ENCODE measurements around the gene SEMA4F.
"Not testable (repeated sequence)": the region's sequence is repeated elsewhere in the genome, so short reads cannot be mapped to it uniquely, and the experiment has no call there.

SEMA4F gene

GRCh38 chr2:74653985-74654882, at the start of gene SEMA4F:
SEMA4F (plus strand) TSS chr2:74654247; CDS start chr2:74654377, 130 bp downstream.
- DNase-seq, result peak; percentile 92 to 93

- DNase-seq, result no peak
Observed at GRCh38 chr2:74606927-74607326, 47.1 kb upstream of the SEMA4F start.

- no peak for DNase-seq
Observed at GRCh38 chr2:74617122-74617521, 36.9 kb upstream of the SEMA4F start.

- no peak for DNase-seq
Observed at GRCh38 chr2:74618410-74619083, 35.5 kb upstream of the SEMA4F start.

- DNase-seq, result no peak
Observed at GRCh38 chr2:74619651-74620297, 34.3 kb upstream of the SEMA4F start.

GRCh38 chr2:74620671-74621070, 33.4 kb upstream of the SEMA4F start:
- no peak for DNase-seq

- DNase-seq, result no peak
Observed at GRCh38 chr2:74625658-74626425, 28.2 kb upstream of the SEMA4F start.

GRCh38 chr2:74628538-74629105, 25.4 kb upstream of the SEMA4F start:
- DNase-seq, result no peak

GRCh38 chr2:74630454-74630853, 23.6 kb upstream of the SEMA4F start:
- DNase-seq, result not testable (repeated sequence)

GRCh38 chr2:74632209-74632938, 21.7 kb upstream of the SEMA4F start:
- no peak for DNase-seq

- no peak for DNase-seq
Observed at GRCh38 chr2:74632939-74633312, 21.1 kb upstream of the SEMA4F start.

- no peak for DNase-seq
Observed at GRCh38 chr2:74639550-74639949, 14.5 kb upstream of the SEMA4F start.

- DNase-seq, result no peak
Observed at GRCh38 chr2:74645344-74645743, 8.7 kb upstream of the SEMA4F start.

GRCh38 chr2:74646201-74646600, 7.8 kb upstream of the SEMA4F start:
- DNase-seq, result no peak

- DNase-seq, result no peak
Observed at GRCh38 chr2:74646834-74647482, 7.1 kb upstream of the SEMA4F start.

GRCh38 chr2:74648009-74648443, 6.0 kb upstream of the SEMA4F start, which contains the start of gene M1AP:
M1AP (minus strand) TSS chr2:74648330; CDS start chr2:74640275, 8,055 bp downstream.
- DNase-seq, result no peak

- DNase-seq, result no peak
Observed at GRCh38 chr2:74653589-74653984, 460 bp upstream of the SEMA4F start.

- DNase-seq, result no peak
Observed at GRCh38 chr2:74655579-74655978, 1.5 kb downstream of the SEMA4F start.

- no peak for DNase-seq
Observed at GRCh38 chr2:74658516-74658915, 4.5 kb downstream of the SEMA4F start.

- no peak for DNase-seq
Observed at GRCh38 chr2:74659462-74659861, 5.4 kb downstream of the SEMA4F start.

- DNase-seq, result no peak
Observed at GRCh38 chr2:74668087-74668486, 14.0 kb downstream of the SEMA4F start.
